Dermis blood vessel endothelial cell (primary cell): ENCODE measurements around the gene FRMD5. TPM values are rescaled to one million over a fixed set of nuclear protein-coding genes. Genes with fewer than 3 reads are reported as not detected.
"Not testable (repeated sequence)": the region's sequence is repeated elsewhere in the genome, so short reads cannot be mapped to it uniquely, and the experiment has no call there.

Experiments
- DNase-seq: peaks from one replicate; pipeline ENCODE4 v3.0.0; 2010
- total RNA-seq: library from RNA; depleted of rRNA; stranded (reverse); fragments of >200 nt; gene quantifications from 2 replicates; pipeline ENCODE4 v1.2.3, GENCODE V29; 2014

Gene FRMD5
- total RNA-seq, 1 donor from 2014 or later = 1.5 TPM

GRCh38 chr15:43829951-43830540 lies 365.0 kb downstream of the FRMD5 start:
- DNase-seq = not testable (repeated sequence)

GRCh38 chr15:43828061-43828657 lies 366.9 kb downstream of the FRMD5 start:
- peak; percentile 11 for DNase-seq

- peak; percentile 86 for DNase-seq
Observed at GRCh38 chr15:43826508-43827341, 368.3 kb downstream of the FRMD5 start, which contains the start of gene WDR76. Gene WDR76, plus strand, starts transcription at chr15:43827002. Its CDS starts 31 bp downstream, at chr15:43827033.

DNA sequence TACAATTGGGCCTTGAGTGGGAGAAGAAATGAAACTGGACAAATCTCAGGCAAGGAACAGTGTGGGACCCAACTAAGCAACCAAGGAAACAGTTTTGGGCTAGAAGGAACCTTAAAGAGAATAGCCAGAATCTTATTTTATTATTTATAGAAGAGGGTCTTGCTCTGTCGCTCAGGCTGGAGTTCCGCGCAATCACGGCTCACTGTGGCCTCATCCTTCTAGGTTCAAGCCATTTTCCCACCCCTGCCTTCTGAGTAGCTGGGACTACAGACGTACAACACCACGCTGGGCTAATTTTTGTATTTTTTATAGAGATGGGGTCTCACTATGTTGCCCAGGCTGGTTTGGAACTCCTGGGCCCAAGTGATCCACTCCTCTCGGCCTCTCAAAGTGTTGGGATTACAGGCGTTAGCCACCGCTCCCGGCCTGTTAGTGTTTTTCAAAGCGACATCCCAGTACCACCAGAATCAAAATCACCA lies 369.0 kb downstream of the FRMD5 start:
- DNase-seq = no peak

DNA sequence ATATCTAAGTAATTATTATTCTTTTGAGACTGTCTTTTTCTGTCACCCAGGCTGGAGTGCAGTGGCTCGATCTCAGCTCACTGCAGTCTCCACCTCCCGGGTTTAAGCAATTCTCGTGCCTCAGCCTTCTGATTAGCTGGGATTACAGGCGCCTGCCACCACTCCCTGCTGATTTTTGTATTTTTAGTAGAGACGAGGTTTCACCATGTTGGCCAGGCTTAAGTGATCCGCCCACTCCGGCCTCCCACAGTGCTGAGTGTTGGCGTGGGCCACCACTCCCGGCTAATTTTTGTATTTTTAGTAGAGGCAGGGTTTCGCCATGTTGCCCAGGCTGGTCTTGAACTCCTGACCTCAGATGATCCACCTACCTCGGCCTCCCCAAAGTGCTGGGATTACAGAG lies 369.8 kb downstream of the FRMD5 start:
- not testable (repeated sequence) for DNase-seq

DNA sequence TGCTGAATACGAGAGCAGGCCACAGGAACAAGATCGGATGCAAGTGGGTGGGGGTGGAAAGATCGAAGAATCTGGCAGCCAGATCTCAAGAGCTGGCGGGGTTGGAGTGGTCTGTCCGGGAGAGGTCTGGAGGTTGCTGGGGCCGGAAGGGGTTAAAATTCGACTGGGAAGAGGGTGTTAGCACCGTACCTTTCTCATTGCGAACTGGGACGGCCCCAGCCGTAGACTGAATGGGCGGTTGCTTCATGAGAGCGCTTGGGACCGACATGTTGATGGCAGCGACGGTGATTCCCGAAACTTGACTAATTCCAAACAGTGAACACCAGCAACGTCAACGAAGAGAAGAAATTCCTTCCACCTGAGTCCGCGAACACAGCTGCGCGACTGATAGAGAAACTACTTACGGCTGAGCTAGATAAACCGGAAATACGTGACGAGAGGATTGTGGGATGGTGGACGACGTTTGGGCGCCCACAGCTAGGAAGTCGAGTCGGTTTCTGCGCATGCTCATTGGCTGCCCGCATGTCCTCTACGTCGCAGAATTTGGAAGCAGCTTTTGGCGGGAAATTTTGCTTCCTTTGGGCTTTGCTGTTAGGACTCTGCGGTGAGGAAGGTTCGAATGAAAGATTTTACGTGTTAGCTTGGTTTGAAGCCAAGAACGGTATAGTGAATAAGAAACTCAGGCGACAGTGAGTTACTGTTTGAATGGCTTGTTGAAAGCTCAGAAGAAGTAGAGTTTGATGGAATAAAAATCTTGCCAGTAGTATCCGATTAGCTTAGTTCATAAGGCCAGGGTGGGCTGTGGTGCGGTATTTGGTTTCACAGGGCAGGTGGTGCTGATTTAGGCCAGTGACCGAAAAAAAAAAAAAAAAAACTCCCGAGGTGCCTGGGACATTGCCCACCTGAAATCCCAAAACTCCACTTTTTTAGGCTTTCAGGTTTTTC lies 370.5 kb downstream of the FRMD5 start, which contains the start of gene MFAP1:
MFAP1 (minus strand) TSS at position 389 of the 945 bp plus-strand sequence; CDS start at position 268, 121 bp downstream.
- DNase-seq = peak; percentile 98

DNA sequence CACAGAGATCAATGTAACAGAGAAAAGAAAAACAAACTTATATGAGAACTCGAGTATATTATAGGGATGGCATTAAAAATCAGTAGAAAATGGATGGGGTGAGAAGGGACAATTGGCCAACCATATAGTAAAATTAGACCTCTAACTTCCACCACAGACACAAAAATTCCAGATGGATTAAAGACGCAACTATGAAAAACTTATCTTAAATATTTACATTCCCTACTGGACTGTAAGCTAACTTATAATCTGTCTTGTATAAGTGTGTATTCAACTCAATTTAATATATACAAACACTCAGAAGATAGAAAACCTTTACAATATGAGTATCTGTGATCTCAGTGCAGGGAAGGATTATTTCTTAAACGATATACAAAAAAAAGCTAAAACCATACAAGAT lies 373.6 kb downstream of the FRMD5 start:
- DNase-seq = no peak

Other genes with a start within 250 kb of the FRMD5 start
- 72.5 and 78.1 TPM in 2 replicates for gene GOLM2, start 93.4 kb upstream of the FRMD5 start, total RNA-seq
- gene CTDSPL2, start 232.4 kb upstream of the FRMD5 start, total RNA-seq = 68.4 and 84.9 TPM in 2 replicates